Upper lobe of left lung (tissue), 4 donors: Measurements from ENCODE around the gene DMD.

Source experiments
- CTCF ChIP-seq, 6 experiments: fragments of 450-650 bp in 4 of 6; fragments of 200-600 bp in 2 of 6; sonication (generic) in 2 of 6; IDR thresholded peaks; one replicate each; pipeline ENCODE4 v1.5.1; 2016 to 2019; ENCODE audit warnings: antibody characterized with exemption in 6 of 6
- EP300 ChIP-seq, 4 donors: sonication (generic); formaldehyde crosslinking; IDR thresholded peaks; one replicate each; pipeline ENCODE4 v1.5.1; 2017; ENCODE audit warnings: antibody characterized with exemption in 4 of 4, control low read depth in 2 of 4

GRCh38 chrX:32987142-32987541, 224.2 kb downstream of the DMD start:
- TF ChIP-seq EP300 (IDR thresholded peaks at IDR 0.05) (no peak), CTCF (IDR thresholded peaks at IDR 0.05) (no peak)
